Hair follicular keratinocyte (primary cell): Measurements from ENCODE around the gene EIF2S1. TPM values are rescaled to one million over a fixed set of nuclear protein-coding genes. Genes with fewer than 3 reads are reported as not detected.

Experiments used
- total RNA-seq: library from RNA; depleted of rRNA; stranded (reverse); fragments of >200 nt; gene quantifications from 2 replicates; pipeline ENCODE4 v1.2.3, GENCODE V29; 2015

Gene EIF2S1
- total RNA-seq, result 169 and 265 TPM in 2 replicates

GRCh38 chr14:67359775-67360469 lies at the start of gene EIF2S1, which contains the start of gene ATP6V1D:
EIF2S1 (plus strand) TSS chr14:67360328; CDS start chr14:67364768, 4,440 bp downstream.
ATP6V1D (minus strand) TSS chr14:67359804; CDS start chr14:67359698, 106 bp downstream.

GRCh38 chr14:67411820-67412421 lies 51.8 kb downstream of the EIF2S1 start, which contains the start of gene PLEK2:
PLEK2 (minus strand) TSS chr14:67412165; CDS start chr14:67412059, 106 bp downstream.

Other genes with a start within 250 kb of the EIF2S1 start
- not detected in 2 replicates for gene GARIN2, start 170.9 kb upstream of the EIF2S1 start, total RNA-seq
- gene PALS1, start 118.9 kb upstream of the EIF2S1 start, total RNA-seq, result 10.3 and 11.9 TPM in 2 replicates
- gene ATP6V1D, start 524 bp upstream of the EIF2S1 start, total RNA-seq, result 69.4 and 70.5 TPM in 2 replicates
- gene PLEK2, start 51.8 kb downstream of the EIF2S1 start, total RNA-seq, result 370 and 371 TPM in 2 replicates
- 3.0 and 3.1 TPM in 2 replicates for gene TMEM229B, start 128.4 kb downstream of the EIF2S1 start, total RNA-seq
- 3.3 and 3.4 TPM in 2 replicates for gene PLEKHH1, start 173.0 kb downstream of the EIF2S1 start, total RNA-seq
- 16.0 and 33.7 TPM in 2 replicates for gene PIGH, start 239.9 kb downstream of the EIF2S1 start, total RNA-seq